Measurements from ENCODE around the gene GRK1. TPM values are rescaled to one million over a fixed set of nuclear protein-coding genes. Genes with fewer than 3 reads are reported as not detected.
"Not testable (repeated sequence)": the region's sequence is repeated elsewhere in the genome, so short reads cannot be mapped to it uniquely, and the experiment has no call there.

Gene GRK1
- total RNA-seq, 1 donor from 2014 or later: 1.1 TPM

DNA sequence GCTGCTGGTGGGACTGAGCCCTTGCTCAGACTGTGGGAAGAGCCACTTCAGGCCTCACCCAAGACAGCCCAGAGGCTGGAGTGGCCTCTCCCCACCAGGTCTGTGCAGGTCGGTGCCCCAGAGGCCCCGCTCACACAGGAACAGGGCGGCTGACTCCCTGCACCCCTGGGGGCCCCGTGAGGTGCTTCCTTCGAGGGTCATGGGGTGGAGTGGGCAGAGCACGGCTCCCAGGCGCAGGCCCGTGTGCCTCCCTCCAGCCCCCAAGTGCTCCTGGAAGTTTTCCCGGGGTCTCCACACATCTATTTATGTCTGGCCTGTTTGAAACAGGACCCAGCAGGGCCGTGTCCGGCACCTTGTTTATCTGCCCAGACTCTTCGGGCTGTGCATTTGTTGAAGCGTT is 82.5 kb downstream of the GRK1 start:
- H3K9me3 Mint-ChIP-seq (ENCODE audit: low read depth): no peaks in the 10 kb centered on the region
- H3K4me3 Mint-ChIP-seq (ENCODE audit: low read depth): no peak overlapping the region
- H3K27me3 Mint-ChIP-seq: peaks cover 17% of the 10 kb centered on the region
- H3K36me3 Mint-ChIP-seq (ENCODE audit: insufficient read depth): no peaks in the 10 kb centered on the region
- DNase-seq (ENCODE audit: low spot score, unreplicated experiment): no peak
- peaks cover 5% of the 10 kb centered on the region for H3K4me1 Mint-ChIP-seq (ENCODE audit: low read depth)
- TF ChIP-seq, protein P1, sequence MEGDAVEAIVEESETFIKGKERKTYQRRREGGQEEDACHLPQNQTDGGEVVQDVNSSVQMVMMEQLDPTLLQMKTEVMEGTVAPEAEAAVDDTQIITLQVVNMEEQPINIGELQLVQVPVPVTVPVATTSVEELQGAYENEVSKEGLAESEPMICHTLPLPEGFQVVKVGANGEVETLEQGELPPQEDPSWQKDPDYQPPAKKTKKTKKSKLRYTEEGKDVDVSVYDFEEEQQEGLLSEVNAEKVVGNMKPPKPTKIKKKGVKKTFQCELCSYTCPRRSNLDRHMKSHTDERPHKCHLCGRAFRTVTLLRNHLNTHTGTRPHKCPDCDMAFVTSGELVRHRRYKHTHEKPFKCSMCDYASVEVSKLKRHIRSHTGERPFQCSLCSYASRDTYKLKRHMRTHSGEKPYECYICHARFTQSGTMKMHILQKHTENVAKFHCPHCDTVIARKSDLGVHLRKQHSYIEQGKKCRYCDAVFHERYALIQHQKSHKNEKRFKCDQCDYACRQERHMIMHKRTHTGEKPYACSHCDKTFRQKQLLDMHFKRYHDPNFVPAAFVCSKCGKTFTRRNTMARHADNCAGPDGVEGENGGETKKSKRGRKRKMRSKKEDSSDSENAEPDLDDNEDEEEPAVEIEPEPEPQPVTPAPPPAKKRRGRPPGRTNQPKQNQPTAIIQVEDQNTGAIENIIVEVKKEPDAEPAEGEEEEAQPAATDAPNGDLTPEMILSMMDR (IDR thresholded peaks at IDR 0.05; ENCODE audit: unreplicated experiment): no peak
- H3K27ac Mint-ChIP-seq: no peak overlapping the region

DNA sequence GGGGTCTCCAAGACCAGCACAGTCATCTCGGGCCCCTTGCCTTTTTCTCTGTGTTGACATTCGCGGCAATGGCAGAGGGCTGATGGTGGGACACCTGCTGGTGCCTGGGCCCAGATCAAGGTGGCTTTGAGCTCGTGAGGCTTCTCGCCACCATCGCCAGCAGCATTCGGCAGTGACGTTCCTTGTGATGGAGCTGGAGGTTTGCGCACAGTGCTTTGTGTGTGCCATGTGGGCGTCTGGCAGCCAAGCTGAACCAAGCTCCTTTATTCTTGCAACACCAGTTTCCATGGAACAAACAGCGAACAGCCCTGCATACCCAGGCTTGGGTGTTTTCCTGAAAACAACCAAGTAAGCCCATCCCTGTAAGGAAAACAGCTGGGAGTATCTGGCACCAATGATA is 82.9 kb downstream of the GRK1 start:
- Mint-ChIP-seq H3K4me1 (ENCODE audit: low read depth) (peaks cover 5% of the 10 kb centered on the region), H3K27me3 (peaks cover 21% of the 10 kb centered on the region), H3K27ac (no peak overlapping the region), H3K4me3 (ENCODE audit: low read depth) (no peak overlapping the region), H3K36me3 (ENCODE audit: insufficient read depth) (no peaks in the 10 kb centered on the region), H3K9me3 (ENCODE audit: low read depth) (no peaks in the 10 kb centered on the region)
- no peak for DNase-seq (ENCODE audit: low spot score, unreplicated experiment)
- TF ChIP-seq, protein P1 (IDR thresholded peaks at IDR 0.05; ENCODE audit: unreplicated experiment): no peak

DNA sequence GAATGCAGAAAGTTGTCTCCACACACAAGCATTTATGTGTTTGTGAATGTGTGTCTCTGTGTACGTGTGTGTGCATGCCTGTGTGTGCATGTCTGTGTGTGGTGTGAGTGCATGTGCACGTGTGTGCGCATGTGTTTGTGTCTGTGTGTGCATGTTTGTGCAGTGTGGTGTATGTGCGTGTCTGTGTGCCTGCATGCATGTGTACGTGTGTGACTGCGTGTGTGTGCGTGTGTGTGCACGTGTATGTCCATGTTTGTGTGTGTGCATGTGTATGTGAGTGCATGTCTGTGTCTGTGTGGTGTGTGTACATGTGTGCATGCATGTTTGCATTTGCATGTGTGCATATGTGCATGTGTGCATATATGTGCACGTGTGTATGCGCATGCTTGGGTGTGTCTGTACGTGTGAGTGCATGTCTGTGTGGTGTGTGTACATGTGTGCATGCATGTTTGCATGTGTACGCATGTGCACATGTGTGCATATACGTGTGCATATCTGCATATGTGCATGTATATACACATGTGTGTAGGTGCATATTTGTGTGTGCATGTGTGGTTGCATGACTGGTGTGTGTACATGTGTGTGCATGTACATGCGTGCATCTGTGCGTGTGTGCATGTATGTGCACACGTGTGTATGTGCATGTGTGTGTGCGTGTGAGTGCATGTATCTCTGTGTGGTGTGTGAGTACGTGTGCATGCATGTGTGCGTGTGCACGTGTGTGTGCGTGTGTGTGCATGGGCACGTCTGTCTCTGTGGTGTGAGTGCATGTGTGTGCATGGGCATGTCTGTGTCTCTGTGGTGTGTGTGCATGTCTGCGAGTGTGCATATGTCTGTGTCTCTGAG is 83.8 kb downstream of the GRK1 start:
- TF ChIP-seq, protein P1 (IDR thresholded peaks at IDR 0.05; ENCODE audit: unreplicated experiment): no peak
- H3K9me3 Mint-ChIP-seq (ENCODE audit: low read depth): no peaks in the 10 kb centered on the region
- H3K36me3 Mint-ChIP-seq (ENCODE audit: insufficient read depth): no peaks in the 10 kb centered on the region
- peaks cover 5% of the 10 kb centered on the region for H3K4me1 Mint-ChIP-seq (ENCODE audit: low read depth)
- no peak overlapping the region for H3K4me3 Mint-ChIP-seq (ENCODE audit: low read depth)
- peaks cover 22% of the 10 kb centered on the region for H3K27me3 Mint-ChIP-seq
- no peak for DNase-seq (ENCODE audit: low spot score, unreplicated experiment)
- H3K27ac Mint-ChIP-seq: no peak overlapping the region

DNA sequence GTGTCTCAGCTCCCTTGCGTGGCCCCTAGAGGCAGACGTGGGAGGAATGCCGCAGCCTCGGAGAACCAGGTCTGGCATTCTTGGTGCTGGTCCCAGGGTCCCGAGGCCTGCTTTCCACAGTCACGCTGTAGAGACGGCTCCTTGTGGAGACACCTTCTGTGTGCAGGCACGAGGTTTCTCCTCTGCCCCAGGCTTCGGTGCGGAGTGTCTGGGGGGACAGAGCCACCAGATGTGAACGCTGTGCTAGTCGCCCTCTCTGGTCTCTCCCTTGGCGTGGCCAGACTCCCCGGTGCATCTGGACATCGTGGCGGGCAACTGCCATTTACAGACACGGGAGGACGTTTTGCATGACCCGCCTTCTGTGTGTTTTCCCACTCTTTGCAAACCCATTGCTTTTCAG is 84.5 kb downstream of the GRK1 start:
- Mint-ChIP-seq H3K9me3 (ENCODE audit: low read depth) (no peaks in the 10 kb centered on the region), H3K27me3 (peaks cover 26% of the 10 kb centered on the region), H3K4me3 (ENCODE audit: low read depth) (no peak overlapping the region), H3K27ac (no peak overlapping the region), H3K4me1 (ENCODE audit: low read depth) (peaks cover under 1% of the 10 kb centered on the region), H3K36me3 (ENCODE audit: insufficient read depth) (no peaks in the 10 kb centered on the region)
- TF ChIP-seq, protein P1 (IDR thresholded peaks at IDR 0.05; ENCODE audit: unreplicated experiment): no peak
- DNase-seq (ENCODE audit: low spot score, unreplicated experiment): no peak

DNA sequence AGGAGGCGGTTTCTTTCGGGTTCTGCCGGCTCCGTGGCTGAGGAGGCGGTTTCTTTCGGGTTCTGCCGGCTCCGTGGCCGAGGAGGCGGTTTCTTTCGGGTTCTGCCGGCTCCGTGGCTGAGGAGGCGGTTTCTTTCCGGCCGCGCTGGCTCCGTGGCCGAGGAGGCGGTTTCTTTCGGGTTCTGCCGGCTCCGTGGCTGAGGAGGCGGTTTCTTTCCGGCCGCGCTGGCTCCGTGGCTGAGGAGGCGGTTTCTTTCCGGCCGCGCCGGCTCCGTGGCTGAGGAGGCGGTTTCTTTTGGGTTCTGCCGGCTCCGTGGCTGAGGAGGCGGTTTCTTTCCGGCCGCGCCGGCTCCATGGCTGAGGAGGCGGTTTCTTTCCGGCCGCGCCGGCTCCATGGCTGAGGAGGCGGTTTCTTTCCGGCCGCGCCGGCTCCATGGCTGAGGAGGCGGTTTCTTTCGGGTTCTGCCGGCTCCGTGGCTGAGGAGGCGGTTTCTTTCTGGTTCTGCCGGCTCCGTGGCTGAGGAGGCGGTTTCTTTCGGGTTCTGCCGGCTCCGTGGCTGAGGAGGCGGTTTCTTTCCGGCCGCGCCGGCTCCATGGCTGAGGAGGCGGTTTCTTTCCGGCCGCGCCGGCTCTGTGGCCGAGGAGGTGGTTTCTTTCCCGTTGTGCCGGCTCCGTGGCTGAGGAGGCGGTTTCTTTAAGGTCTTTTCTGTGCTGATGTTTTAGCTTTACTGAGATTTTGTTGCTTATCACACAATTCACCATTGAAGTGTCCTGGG is 85.4 kb downstream of the GRK1 start:
- H3K4me3 Mint-ChIP-seq (ENCODE audit: low read depth); H3K36me3 Mint-ChIP-seq (ENCODE audit: insufficient read depth); DNase-seq (ENCODE audit: low spot score, unreplicated experiment); H3K4me1 Mint-ChIP-seq (ENCODE audit: low read depth); H3K9me3 Mint-ChIP-seq (ENCODE audit: low read depth); H3K27ac Mint-ChIP-seq: not testable (repeated sequence)
- H3K27me3 Mint-ChIP-seq: peaks cover 32% of the 10 kb centered on the region

Data from progenitor cell of endocrine pancreas (in vitro differentiated cells).